ENCODE results near the gene ECHS1.
"Not testable (repeated sequence)": the region's sequence is repeated elsewhere in the genome, so short reads cannot be mapped to it uniquely, and the experiment has no call there.

DNA sequence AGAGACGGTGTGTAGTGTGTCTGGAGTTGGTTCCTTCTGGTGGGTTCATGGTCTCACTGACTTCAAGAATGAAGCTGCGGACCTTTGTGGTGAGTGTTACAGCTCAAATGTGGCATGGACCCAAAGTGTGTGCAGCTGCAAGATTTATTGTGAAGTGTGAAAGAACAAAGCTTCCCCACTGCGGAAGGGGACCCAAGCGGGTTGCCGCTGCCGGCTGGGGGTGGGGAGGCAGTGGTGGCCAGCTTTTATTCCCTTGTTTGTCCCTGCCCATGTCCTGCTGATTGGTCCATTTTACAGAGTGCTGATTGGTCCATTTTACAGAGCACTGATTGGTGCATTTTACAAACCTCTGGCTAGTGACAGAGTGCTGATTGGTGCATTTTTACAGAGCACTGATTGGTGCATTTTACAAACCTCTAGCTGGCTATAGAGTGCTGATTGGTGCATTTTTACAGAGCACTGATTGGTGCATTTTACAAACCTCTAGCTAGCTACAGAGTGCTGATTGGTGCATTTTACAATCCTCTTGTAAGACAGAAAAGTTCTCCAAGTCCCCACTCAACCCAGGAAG is 52.2 kb downstream of the ECHS1 start:
- not testable (repeated sequence) for TF ChIP-seq CTCF (IDR thresholded peaks at IDR 0.05); GABPA (IDR thresholded peaks at IDR 0.05; ENCODE audit: low read depth); EZH2phosphoT487 (IDR thresholded peaks at IDR 0.05; ENCODE audit: borderline replicate concordance, low read depth); POLR2AphosphoS5 (IDR thresholded peaks at IDR 0.05; ENCODE audit: low read depth, low read length); EP300 (IDR thresholded peaks at IDR 0.05; ENCODE audit: borderline replicate concordance in 1 of 2, low read depth in 1 of 2, low read length in 1 of 2); CHD2 (IDR thresholded peaks at IDR 0.05; ENCODE audit: low read length, partially characterized antibody); NFIC (IDR thresholded peaks at IDR 0.05; ENCODE audit: borderline replicate concordance); TEAD4 (IDR thresholded peaks at IDR 0.05; ENCODE audit: borderline replicate concordance, insufficient read depth)
- TF ChIP-seq, protein P1, sequence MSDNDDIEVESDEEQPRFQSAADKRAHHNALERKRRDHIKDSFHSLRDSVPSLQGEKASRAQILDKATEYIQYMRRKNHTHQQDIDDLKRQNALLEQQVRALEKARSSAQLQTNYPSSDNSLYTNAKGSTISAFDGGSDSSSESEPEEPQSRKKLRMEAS (IDR thresholded peaks at IDR 0.05; ENCODE audit: low read depth): not testable (repeated sequence)
